Measurements from ENCODE around the gene OAS2. TPM values are rescaled to one million over a fixed set of nuclear protein-coding genes. Genes with fewer than 3 reads are reported as not detected.
A peak's percentile ranks its signal among the peaks of the same experiment; 100 is the strongest.
"Not testable (repeated sequence)": the region's sequence is repeated elsewhere in the genome, so short reads cannot be mapped to it uniquely, and the experiment has no call there.

OAS2 gene
- total RNA-seq, 1 donor from 2014 or later, result 8.0 TPM

DNA sequence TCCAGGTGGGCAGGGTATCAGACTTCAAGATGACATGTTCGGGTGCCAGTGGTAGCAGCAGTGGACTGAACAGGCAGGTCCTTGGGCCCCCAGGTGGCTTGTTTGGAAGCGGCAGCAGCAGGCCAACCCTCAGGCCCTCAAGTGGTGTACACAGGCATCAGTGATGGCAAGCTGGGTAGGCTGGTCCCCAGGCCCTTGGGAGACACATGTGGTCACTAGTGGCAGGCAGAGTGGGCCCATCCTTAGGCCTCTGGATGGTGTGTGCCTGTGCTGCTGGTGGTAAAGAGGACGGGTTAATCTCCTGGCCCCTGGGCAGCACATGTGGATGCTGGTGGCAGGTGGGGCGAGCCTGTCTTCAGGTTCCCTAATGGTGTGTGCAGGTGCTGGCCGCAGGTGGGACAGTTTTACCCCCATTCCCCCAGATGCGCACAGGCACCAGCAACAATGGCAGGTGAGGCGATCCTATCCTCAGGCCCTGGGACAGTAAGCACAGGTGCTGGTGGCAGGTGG is 8.0 kb downstream of the OAS2 start:
- Histone ChIP-seq H3K27ac (no peak overlapping the region), H3K4me3 (no peak overlapping the region), H3K4me1 (no peaks in the 10 kb centered on the region), H3K9me3 (peaks cover 3 to 7% of the 10 kb centered on the region in 2 donors), H3K36me3 (no peaks in the 10 kb centered on the region), H3K27me3 (no peaks in the 10 kb centered on the region)
- TF ChIP-seq, protein P1, sequence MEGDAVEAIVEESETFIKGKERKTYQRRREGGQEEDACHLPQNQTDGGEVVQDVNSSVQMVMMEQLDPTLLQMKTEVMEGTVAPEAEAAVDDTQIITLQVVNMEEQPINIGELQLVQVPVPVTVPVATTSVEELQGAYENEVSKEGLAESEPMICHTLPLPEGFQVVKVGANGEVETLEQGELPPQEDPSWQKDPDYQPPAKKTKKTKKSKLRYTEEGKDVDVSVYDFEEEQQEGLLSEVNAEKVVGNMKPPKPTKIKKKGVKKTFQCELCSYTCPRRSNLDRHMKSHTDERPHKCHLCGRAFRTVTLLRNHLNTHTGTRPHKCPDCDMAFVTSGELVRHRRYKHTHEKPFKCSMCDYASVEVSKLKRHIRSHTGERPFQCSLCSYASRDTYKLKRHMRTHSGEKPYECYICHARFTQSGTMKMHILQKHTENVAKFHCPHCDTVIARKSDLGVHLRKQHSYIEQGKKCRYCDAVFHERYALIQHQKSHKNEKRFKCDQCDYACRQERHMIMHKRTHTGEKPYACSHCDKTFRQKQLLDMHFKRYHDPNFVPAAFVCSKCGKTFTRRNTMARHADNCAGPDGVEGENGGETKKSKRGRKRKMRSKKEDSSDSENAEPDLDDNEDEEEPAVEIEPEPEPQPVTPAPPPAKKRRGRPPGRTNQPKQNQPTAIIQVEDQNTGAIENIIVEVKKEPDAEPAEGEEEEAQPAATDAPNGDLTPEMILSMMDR (IDR thresholded peaks at IDR 0.05), result no peak
- peak in 1 of 2 donors; percentile 41 for DNase-seq (ENCODE audit: low spot score in 2 of 2)
- intact Hi-C loops (cut with DNase I), result no loop called here

DNA sequence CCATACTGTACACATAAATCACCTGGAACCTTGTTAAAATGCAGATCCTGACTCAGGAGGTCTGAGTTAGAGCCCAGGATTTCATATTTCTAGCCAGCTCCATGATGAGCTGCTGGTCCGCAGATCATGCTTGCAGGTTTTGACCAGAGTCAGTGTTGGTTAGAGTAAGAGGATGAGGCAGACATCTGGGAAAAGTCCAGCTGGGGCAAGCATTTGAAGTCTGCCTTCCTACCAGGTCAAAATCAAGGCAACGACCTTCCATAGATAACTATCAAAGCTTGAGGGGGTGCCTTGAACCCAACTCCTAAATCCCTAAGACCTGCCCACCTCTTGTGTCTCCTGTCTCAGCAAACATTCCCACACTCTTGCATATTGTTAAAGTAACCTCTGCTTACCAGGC is 9.2 kb downstream of the OAS2 start:
- peaks cover 3 to 7% of the 10 kb centered on the region in 2 donors for H3K9me3 ChIP-seq
- H3K36me3 ChIP-seq, result no peaks in the 10 kb centered on the region
- H3K27ac ChIP-seq, result no peak overlapping the region
- TF ChIP-seq, protein P1 (IDR thresholded peaks at IDR 0.05), result no peak
- H3K4me1 ChIP-seq, result no peaks in the 10 kb centered on the region
- intact Hi-C loops (cut with DNase I), result no loop called here
- H3K4me3 ChIP-seq, result no peak overlapping the region
- no peak for DNase-seq (ENCODE audit: low spot score in 2 of 2)
- no peaks in the 10 kb centered on the region for H3K27me3 ChIP-seq

DNA sequence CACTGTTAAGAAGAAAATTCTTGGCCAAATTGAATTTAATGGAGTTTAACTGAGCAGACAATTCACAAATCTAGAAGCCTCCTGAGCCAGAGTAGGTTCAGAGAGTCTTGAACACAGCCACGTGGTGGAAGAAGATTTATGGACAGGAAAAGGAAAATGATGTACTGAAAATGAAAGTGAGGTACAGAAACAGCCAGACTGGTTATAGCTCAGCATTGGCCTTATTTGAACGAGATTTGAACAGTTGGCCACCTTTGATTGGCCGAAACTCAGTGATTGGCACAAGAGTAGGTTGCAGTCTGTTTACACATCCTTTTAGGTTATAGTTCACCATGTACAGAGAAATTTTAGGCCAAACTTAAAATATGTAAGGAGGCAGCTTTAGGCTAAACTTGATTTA is 9.9 kb downstream of the OAS2 start:
- no peak overlapping the region for H3K4me3 ChIP-seq
- TF ChIP-seq, protein P1 (IDR thresholded peaks at IDR 0.05), result no peak

DNA sequence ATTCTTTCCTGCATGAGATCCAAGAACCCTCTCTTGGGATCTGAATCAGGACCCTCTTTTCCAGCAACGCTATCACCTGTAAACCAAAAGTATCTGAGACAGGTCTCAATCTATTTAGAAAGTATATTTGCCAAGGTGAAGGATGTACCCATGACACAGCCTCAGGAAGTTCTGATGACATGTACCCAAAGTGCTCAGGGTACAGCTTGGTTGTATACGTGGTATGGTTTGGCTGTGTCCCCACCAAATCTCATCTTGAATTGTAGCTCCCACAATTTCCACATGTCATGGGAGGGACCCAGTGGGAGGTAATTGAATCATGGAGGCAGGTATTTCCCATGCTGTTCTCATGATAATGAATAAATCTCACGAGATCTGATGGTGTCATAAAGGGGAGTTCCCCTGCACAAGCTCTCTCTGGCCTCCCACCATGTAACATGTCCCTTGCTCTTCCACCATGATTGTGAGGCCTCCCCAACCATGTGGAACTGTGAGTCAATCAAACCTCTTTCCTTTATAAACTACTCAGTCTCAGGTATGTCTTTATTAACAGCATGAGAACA is 10.6 kb downstream of the OAS2 start:
- DNase-seq (ENCODE audit: low spot score in 2 of 2), result peak in 1 of 2 donors; percentile 15
- H3K27me3 ChIP-seq; H3K4me3 ChIP-seq; H3K36me3 ChIP-seq; H3K27ac ChIP-seq; intact Hi-C loops (cut with DNase I); H3K9me3 ChIP-seq; H3K4me1 ChIP-seq: not testable (repeated sequence)

More for the DNA sequence above, 9.9 kb downstream of the OAS2 start:
- Histone ChIP-seq H3K9me3 (peaks cover 3 to 7% of the 10 kb centered on the region in 2 donors), H3K27me3 (no peaks in the 10 kb centered on the region), H3K27ac (no peak overlapping the region), H3K4me1 (no peaks in the 10 kb centered on the region), H3K36me3 (no peaks in the 10 kb centered on the region)
- intact Hi-C loops (cut with DNase I), result no loop called here
- no peak for DNase-seq (ENCODE audit: low spot score in 2 of 2)

DNA sequence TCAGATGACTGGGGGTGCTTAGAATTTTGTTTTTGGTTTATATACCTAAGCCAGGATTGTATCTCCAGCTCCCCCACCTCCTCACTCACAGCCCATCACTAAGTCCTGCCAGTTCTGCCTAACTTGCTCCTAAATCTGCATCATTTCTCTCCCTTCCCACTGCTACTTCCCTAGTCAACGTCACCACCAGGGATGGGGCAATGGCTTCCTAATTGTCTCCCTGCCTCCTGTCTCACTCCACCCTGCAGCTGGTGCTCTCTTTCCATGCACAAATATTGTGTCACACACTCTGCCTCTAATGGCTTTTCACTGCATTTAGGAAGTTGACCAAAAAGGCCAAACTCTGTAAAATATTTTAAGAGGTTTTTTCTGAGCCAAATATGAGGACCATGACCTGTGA is 11.5 kb downstream of the OAS2 start:
- TF ChIP-seq, protein P1 (IDR thresholded peaks at IDR 0.05), result no peak
- Histone ChIP-seq H3K36me3 (no peaks in the 10 kb centered on the region), H3K27ac (no peak overlapping the region), H3K4me1 (no peaks in the 10 kb centered on the region), H3K9me3 (peaks cover 0 to under 1% of the 10 kb centered on the region in 2 donors), H3K4me3 (no peak overlapping the region), H3K27me3 (no peaks in the 10 kb centered on the region)
- DNase-seq (ENCODE audit: low spot score in 2 of 2), result peak in 1 of 2 donors; percentile 16
- intact Hi-C loops (cut with DNase I), result no loop called here

DNA sequence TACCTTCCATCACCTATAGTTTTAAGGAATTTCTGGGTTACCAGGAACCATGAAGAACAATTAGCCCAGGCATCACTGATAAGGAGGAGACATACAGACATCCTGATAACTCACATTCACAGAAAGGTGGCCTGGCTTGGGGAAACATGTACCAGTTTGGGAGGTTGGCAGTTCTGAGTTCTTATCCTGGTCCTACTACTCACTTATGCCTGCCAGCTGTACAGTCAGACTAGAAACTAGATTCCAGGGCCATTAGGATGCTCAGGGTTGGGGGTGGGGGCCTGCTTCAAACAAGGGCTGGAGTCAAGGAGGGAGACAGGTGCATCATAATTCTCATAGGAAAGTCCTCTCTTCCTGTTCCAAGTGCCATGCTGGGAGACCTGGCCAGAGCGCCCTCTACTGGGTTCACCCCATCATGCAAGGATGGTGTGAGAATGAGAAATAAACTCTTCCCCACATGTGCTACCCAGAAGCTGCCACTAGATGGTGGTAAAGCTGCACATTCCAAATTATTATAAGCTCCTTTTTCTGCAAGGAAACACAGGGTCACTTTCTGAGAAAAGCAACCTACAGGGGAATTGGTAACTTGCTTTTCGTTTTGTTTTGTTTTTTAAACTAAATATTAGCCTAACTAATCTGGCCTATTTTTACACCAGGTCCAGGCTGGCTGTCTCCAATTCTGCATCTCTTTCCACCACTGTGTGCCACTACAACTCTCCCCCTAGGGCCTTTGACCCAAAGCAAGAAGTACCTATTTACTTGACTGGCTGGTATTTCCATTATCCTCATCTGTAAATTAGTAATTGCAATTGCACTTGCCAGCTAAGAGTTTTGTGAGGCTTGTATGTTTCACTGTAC is 14.5 kb downstream of the OAS2 start:
- TF ChIP-seq, protein P1 (IDR thresholded peaks at IDR 0.05), result peak; percentile 43 to 67 (median 62)
- Histone ChIP-seq H3K4me1 (no peaks in the 10 kb centered on the region), H3K27me3 (no peaks in the 10 kb centered on the region), H3K4me3 (no peak overlapping the region), H3K9me3 (no peaks in the 10 kb centered on the region), H3K36me3 (peaks cover 4 to 5% of the 10 kb centered on the region in 2 donors), H3K27ac (no peak overlapping the region)
- intact Hi-C loops (cut with DNase I), result no loop called here
- peak in 1 of 2 donors; percentile 65 for DNase-seq (ENCODE audit: low spot score in 2 of 2)
